ENCODE results near the gene IDH1.

DNA sequence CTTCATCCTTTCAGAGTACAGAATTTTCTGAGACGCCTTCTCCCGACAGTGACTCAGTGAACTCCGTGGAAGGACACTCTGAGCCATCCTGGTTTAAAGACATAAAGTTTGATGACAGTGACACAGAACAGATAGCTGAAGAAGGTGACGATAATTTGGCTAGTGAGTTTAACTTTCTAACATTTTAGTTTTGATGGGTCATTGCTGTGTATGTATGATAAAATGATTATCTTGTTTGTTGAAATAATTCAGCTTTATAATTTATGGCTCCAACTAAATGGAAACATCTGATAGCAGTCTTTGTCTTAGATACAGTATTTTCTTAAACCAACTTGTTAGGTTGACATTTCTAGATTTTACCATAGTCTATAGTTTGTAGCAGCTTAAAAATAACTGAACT, 49.3 kb upstream of the IDH1 start:
- no peak for TF ChIP-seq POLR2AphosphoS5 (IDR thresholded peaks at IDR 0.05; ENCODE audit: low read depth, low read length)
- TF ChIP-seq, protein P1, sequence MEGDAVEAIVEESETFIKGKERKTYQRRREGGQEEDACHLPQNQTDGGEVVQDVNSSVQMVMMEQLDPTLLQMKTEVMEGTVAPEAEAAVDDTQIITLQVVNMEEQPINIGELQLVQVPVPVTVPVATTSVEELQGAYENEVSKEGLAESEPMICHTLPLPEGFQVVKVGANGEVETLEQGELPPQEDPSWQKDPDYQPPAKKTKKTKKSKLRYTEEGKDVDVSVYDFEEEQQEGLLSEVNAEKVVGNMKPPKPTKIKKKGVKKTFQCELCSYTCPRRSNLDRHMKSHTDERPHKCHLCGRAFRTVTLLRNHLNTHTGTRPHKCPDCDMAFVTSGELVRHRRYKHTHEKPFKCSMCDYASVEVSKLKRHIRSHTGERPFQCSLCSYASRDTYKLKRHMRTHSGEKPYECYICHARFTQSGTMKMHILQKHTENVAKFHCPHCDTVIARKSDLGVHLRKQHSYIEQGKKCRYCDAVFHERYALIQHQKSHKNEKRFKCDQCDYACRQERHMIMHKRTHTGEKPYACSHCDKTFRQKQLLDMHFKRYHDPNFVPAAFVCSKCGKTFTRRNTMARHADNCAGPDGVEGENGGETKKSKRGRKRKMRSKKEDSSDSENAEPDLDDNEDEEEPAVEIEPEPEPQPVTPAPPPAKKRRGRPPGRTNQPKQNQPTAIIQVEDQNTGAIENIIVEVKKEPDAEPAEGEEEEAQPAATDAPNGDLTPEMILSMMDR (IDR thresholded peaks at IDR 0.05), result no peak
- TF ChIP-seq, protein P2, sequence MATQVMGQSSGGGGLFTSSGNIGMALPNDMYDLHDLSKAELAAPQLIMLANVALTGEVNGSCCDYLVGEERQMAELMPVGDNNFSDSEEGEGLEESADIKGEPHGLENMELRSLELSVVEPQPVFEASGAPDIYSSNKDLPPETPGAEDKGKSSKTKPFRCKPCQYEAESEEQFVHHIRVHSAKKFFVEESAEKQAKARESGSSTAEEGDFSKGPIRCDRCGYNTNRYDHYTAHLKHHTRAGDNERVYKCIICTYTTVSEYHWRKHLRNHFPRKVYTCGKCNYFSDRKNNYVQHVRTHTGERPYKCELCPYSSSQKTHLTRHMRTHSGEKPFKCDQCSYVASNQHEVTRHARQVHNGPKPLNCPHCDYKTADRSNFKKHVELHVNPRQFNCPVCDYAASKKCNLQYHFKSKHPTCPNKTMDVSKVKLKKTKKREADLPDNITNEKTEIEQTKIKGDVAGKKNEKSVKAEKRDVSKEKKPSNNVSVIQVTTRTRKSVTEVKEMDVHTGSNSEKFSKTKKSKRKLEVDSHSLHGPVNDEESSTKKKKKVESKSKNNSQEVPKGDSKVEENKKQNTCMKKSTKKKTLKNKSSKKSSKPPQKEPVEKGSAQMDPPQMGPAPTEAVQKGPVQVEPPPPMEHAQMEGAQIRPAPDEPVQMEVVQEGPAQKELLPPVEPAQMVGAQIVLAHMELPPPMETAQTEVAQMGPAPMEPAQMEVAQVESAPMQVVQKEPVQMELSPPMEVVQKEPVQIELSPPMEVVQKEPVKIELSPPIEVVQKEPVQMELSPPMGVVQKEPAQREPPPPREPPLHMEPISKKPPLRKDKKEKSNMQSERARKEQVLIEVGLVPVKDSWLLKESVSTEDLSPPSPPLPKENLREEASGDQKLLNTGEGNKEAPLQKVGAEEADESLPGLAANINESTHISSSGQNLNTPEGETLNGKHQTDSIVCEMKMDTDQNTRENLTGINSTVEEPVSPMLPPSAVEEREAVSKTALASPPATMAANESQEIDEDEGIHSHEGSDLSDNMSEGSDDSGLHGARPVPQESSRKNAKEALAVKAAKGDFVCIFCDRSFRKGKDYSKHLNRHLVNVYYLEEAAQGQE (IDR thresholded peaks at IDR 0.05; ENCODE audit: insufficient read depth in 1 of 2, low read depth in 2 of 2, low read length in 1 of 2), result no peak

Measured in Panc1 (cell line).